Suprapubic skin (tissue), 4 donors: ENCODE results near the gene THRB. TPM values are rescaled to one million over a fixed set of nuclear protein-coding genes. Genes with fewer than 3 reads are reported as not detected.

Source experiments
- DNase-seq, 2 donors: peaks; one replicate each; pipeline ENCODE4 v3.0.0-alpha.2; 2019; ENCODE audit warnings: low spot score in 2 of 2
- H3K27ac ChIP-seq: fragments of 200-600 bp; sonication (generic); one replicate; pipeline ENCODE4 v1.5.1; 2019
- H3K27me3 ChIP-seq: fragments of 200-600 bp; sonication (generic); one replicate; pipeline ENCODE4 v1.5.1; 2019
- H3K36me3 ChIP-seq: fragments of 200-600 bp; sonication (generic); one replicate; pipeline ENCODE4 v1.5.1; 2019
- H3K4me1 ChIP-seq: fragments of 200-600 bp; sonication (generic); one replicate; pipeline ENCODE4 v1.5.1; 2019
- H3K4me3 ChIP-seq: fragments of 200-600 bp; sonication (generic); one replicate; pipeline ENCODE4 v1.5.1; 2019; ENCODE audit warnings: mild to moderate bottlenecking
- H3K9me3 ChIP-seq: fragments of 200-600 bp; sonication (generic); one replicate; pipeline ENCODE4 v1.5.1; 2019
- EP300 ChIP-seq: sonication (generic); formaldehyde crosslinking; IDR thresholded peaks from one replicate; pipeline ENCODE4 v1.6.1; 2017; ENCODE audit warnings: antibody characterized with exemption
- POLR2A ChIP-seq, 2 donors: fragments of 450-650 bp; IDR thresholded peaks; one replicate each; pipeline ENCODE4 v1.6.1; 2017; ENCODE audit warnings: antibody characterized with exemption in 2 of 2, mild to moderate bottlenecking in 2 of 2, moderate library complexity in 2 of 2
- POLR2AphosphoS5 ChIP-seq, 3 donors: sonication (generic); formaldehyde crosslinking; IDR thresholded peaks; one replicate each; pipeline ENCODE4 v1.6.1; 2017; ENCODE audit warnings: antibody characterized with exemption in 3 of 3
- WGBS: methylation state at CpG from one replicate; pipeline ENCODE4 v1.1.5; 2018; 5-methylcytosine and 5-hydroxymethylcytosine counted together
- total RNA-seq, 4 donors: library from RNA; depleted of rRNA; stranded (reverse); fragments of >200 nt; gene quantifications; one replicate each; pipeline ENCODE4 v1.1.0, GENCODE V29; 2016
- TF ChIP-seq, protein P1 (sequence below), 2 donors: fragments of 200-600 bp in 1 of 2; fragments of 450-650 bp in 1 of 2; sonication (generic) in 1 of 2; IDR thresholded peaks; one replicate each; pipeline ENCODE4 v1.5.1; 2016 to 2019; ENCODE audit warnings: antibody characterized with exemption in 2 of 2, mild to moderate bottlenecking in 1 of 2, moderate library complexity in 1 of 2

Gene THRB
- total RNA-seq, 4 donors from 2014 or later = 16.6 to 32.9 (median 24.4) TPM

- TF ChIP-seq, protein P1, sequence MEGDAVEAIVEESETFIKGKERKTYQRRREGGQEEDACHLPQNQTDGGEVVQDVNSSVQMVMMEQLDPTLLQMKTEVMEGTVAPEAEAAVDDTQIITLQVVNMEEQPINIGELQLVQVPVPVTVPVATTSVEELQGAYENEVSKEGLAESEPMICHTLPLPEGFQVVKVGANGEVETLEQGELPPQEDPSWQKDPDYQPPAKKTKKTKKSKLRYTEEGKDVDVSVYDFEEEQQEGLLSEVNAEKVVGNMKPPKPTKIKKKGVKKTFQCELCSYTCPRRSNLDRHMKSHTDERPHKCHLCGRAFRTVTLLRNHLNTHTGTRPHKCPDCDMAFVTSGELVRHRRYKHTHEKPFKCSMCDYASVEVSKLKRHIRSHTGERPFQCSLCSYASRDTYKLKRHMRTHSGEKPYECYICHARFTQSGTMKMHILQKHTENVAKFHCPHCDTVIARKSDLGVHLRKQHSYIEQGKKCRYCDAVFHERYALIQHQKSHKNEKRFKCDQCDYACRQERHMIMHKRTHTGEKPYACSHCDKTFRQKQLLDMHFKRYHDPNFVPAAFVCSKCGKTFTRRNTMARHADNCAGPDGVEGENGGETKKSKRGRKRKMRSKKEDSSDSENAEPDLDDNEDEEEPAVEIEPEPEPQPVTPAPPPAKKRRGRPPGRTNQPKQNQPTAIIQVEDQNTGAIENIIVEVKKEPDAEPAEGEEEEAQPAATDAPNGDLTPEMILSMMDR (IDR thresholded peaks at IDR 0.05) = no peak
- TF ChIP-seq POLR2AphosphoS5 (IDR thresholded peaks at IDR 0.05) (no peak), EP300 (no peak), POLR2A (IDR thresholded peaks at IDR 0.05) (no peak)
- Histone ChIP-seq H3K36me3 (no peaks in the 10 kb centered on the region), H3K27me3 (no peaks in the 10 kb centered on the region), H3K4me3 (no peak overlapping the region), H3K27ac (no peak overlapping the region), H3K9me3 (no peaks in the 10 kb centered on the region), H3K4me1 (no peaks in the 10 kb centered on the region)
- no peak for DNase-seq
- WGBS = 87% methylated on average over 2 of the region's 2 CpGs
Observed at GRCh38 chr3:24165603-24165982, 329.1 kb downstream of the THRB start.

GRCh38 chr3:24164967-24165602 lies 329.6 kb downstream of the THRB start:
- DNase-seq = no peak
- H3K4me3 ChIP-seq = no peak overlapping the region
- H3K4me1 ChIP-seq = no peaks in the 10 kb centered on the region
- H3K27ac ChIP-seq = no peak overlapping the region
- no peak for TF ChIP-seq POLR2AphosphoS5 (IDR thresholded peaks at IDR 0.05)
- no peak for TF ChIP-seq EP300
- TF ChIP-seq POLR2A (IDR thresholded peaks at IDR 0.05) = no peak
- TF ChIP-seq, protein P1 (IDR thresholded peaks at IDR 0.05) = no peak
- H3K27me3 ChIP-seq = no peaks in the 10 kb centered on the region
- H3K36me3 ChIP-seq = no peaks in the 10 kb centered on the region
- H3K9me3 ChIP-seq = no peaks in the 10 kb centered on the region
- 97% methylated on average over 14 of the region's 14 CpGs for WGBS

- TF ChIP-seq, protein P1 (IDR thresholded peaks at IDR 0.05) = no peak
- TF ChIP-seq POLR2AphosphoS5 (IDR thresholded peaks at IDR 0.05) (no peak), EP300 (no peak), POLR2A (IDR thresholded peaks at IDR 0.05) (no peak)
Observed at GRCh38 chr3:24162929-24163328, 331.7 kb downstream of the THRB start.

DNA sequence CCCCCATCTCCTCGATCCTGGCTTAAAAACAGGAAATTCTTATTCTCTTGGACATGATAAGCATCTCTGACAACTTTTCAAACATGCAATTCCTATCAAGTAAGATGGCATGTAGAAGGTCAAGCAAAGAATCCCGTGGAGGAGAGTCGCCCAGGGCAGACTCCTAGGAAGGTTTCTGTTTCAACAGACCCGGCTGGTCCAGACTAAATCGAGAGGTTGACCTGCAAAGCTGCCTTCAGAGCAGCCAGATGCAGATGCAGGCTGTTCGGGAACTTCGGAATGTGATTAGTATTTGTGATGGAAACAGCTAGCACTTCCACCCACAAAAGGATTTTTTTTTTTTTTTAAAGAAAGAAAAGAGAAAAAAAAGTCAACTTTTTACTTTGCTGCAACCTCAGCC lies 332.8 kb downstream of the THRB start:
- TF ChIP-seq POLR2AphosphoS5 (IDR thresholded peaks at IDR 0.05) (no peak), EP300 (no peak), POLR2A (IDR thresholded peaks at IDR 0.05) (no peak)
- TF ChIP-seq, protein P1 (IDR thresholded peaks at IDR 0.05) = no peak
- no peaks in the 10 kb centered on the region for H3K27me3 ChIP-seq
- no peaks in the 10 kb centered on the region for H3K36me3 ChIP-seq
- no peak overlapping the region for H3K27ac ChIP-seq
- H3K4me1 ChIP-seq = no peaks in the 10 kb centered on the region
- no peaks in the 10 kb centered on the region for H3K9me3 ChIP-seq
- H3K4me3 ChIP-seq = no peak overlapping the region
- WGBS = 64% methylated on average over 7 of the region's 7 CpGs
- DNase-seq = no peak

More at GRCh38 chr3:24162929-24163328, 331.7 kb downstream of the THRB start:
- Histone ChIP-seq H3K36me3 (no peaks in the 10 kb centered on the region), H3K4me3 (no peak overlapping the region), H3K27me3 (no peaks in the 10 kb centered on the region), H3K4me1 (no peaks in the 10 kb centered on the region), H3K27ac (no peak overlapping the region), H3K9me3 (no peaks in the 10 kb centered on the region)
- DNase-seq = no peak
- 90% methylated on average over 3 of the region's 3 CpGs for WGBS

DNA sequence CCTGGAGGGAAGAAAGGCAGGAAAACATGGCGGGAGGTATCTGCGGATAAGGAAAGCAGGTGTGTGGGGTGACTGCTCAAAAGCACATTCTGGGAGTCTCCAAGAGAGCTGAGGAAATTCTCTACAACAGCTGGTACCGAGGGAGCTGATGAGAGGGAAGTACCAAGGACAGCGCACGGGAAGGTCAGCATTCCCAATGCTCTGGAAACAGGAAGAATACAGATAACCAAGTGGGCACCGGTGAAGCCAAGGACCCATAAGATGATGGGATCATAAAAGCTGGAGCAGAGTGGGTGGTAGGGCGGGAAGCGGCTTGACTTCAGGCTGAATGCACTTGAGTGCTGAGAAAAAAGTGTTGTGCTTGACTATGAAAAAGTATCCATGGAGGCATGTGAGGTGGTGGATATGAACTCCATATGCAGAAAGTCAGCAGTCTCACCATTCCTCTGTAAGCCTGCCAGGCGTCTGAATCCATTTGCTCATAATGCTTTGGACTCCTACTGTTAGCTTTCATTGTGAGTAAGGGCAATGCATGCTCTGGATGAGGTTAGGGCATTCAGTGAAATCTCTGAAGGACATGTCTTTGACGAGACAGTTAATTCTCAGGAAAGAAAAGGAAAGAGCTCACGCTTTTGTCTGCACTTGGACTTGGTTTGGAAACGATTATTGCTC lies 334.1 kb downstream of the THRB start:
- Histone ChIP-seq H3K9me3 (no peaks in the 10 kb centered on the region), H3K27ac (no peak overlapping the region), H3K27me3 (no peaks in the 10 kb centered on the region), H3K36me3 (no peaks in the 10 kb centered on the region), H3K4me1 (no peaks in the 10 kb centered on the region), H3K4me3 (no peak overlapping the region)
- TF ChIP-seq, protein P1 (IDR thresholded peaks at IDR 0.05) = no peak
- 75% methylated on average over 12 of the region's 12 CpGs for WGBS
- DNase-seq = no peak
